Activated naive CD4-positive, alpha-beta T cell treated with anti-CD3 and anti-CD28 coated beads, Interleukin-2, amount 10 ng/mL, durations not matched to agents 7 days and 5 days (primary cell): ENCODE results near the gene DUSP7.
A peak's percentile ranks its signal among the peaks of the same experiment; 100 is the strongest.

Source experiments
- CTCF ChIA-PET: fragments of 350-600 bp; sonication (Branson Sonifier 250); formaldehyde crosslinking; loops from one replicate; lab custom pipeline; 2021; ENCODE audit warnings: antibody characterized with exemption; lab: Charles Lee
- DNase-seq: peaks from one replicate; pipeline ENCODE4 v3.0.0-alpha.2; 2020
- H3K27ac Mint-ChIP-seq: one replicate; pipeline ENCODE4 v1.8.0; 2021; ENCODE audit warnings: mild to moderate bottlenecking, moderate library complexity, mixed read lengths
- H3K27me3 Mint-ChIP-seq: one replicate; pipeline ENCODE4 v1.8.0; 2021; ENCODE audit warnings: mild to moderate bottlenecking, mixed read lengths
- H3K36me3 Mint-ChIP-seq: one replicate; pipeline ENCODE4 v1.8.0; 2021; ENCODE audit warnings: mixed read lengths
- H3K4me1 Mint-ChIP-seq: one replicate; pipeline ENCODE4 v1.8.0; 2021; ENCODE audit warnings: mixed read lengths
- H3K4me3 Mint-ChIP-seq: one replicate; pipeline ENCODE4 v1.8.0; 2021; ENCODE audit warnings: mild to moderate bottlenecking, moderate library complexity, mixed read lengths
- H3K9me3 Mint-ChIP-seq: one replicate; pipeline ENCODE4 v1.8.0; 2021; ENCODE audit warnings: mixed read lengths

Gene DUSP7, protein sequence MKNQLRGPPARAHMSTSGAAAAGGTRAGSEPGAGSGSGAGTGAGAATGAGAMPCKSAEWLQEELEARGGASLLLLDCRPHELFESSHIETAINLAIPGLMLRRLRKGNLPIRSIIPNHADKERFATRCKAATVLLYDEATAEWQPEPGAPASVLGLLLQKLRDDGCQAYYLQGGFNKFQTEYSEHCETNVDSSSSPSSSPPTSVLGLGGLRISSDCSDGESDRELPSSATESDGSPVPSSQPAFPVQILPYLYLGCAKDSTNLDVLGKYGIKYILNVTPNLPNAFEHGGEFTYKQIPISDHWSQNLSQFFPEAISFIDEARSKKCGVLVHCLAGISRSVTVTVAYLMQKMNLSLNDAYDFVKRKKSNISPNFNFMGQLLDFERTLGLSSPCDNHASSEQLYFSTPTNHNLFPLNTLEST

DNA sequence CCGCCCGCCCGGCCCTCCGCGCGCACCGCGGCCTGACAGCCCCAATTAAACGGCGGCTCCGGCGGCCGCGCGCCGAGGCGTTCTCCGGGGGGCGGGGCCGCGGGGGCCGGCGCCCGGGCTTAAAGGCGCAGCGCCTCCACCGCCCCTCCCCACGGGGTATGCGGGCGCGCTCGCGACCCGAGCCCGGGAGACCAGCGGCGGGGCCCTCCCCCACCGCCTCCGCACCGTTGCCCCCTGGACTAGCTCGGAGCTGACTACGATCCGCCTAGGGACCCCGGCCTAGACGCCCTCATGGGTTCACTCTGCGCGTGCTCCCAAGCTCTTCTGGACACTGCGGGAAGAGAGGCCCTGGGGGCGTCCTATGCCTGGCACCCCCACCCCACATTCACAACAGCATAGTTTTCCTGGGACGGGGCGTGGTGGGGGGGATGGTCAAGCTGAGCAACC is at the start of gene DUSP7:
TSS of gene DUSP7 (minus strand) at position 51 of the 447 bp plus-strand sequence. CDS start 205 bp downstream, outside the sequence.
- CTCF ChIA-PET = interaction anchor here (0.6 to 3.2 kb wide), 9 partner anchors 16 to 389 kb away, joined by 3 to 15 read pairs (median 6); no protein-coding TSS in a partner anchor
- Mint-ChIP-seq H3K4me3 (peak within 1 kb of the TSS; percentile 90), H3K36me3 (peaks cover 31% of the 10 kb centered on the region), H3K4me1 (peaks cover 45% of the 10 kb centered on the region), H3K9me3 (no peaks in the 10 kb centered on the region), H3K27ac (peak within 1 kb of the TSS; percentile 95), H3K27me3 (peaks cover 9% of the 10 kb centered on the region)
- peak; percentile 78 for DNase-seq

DNA sequence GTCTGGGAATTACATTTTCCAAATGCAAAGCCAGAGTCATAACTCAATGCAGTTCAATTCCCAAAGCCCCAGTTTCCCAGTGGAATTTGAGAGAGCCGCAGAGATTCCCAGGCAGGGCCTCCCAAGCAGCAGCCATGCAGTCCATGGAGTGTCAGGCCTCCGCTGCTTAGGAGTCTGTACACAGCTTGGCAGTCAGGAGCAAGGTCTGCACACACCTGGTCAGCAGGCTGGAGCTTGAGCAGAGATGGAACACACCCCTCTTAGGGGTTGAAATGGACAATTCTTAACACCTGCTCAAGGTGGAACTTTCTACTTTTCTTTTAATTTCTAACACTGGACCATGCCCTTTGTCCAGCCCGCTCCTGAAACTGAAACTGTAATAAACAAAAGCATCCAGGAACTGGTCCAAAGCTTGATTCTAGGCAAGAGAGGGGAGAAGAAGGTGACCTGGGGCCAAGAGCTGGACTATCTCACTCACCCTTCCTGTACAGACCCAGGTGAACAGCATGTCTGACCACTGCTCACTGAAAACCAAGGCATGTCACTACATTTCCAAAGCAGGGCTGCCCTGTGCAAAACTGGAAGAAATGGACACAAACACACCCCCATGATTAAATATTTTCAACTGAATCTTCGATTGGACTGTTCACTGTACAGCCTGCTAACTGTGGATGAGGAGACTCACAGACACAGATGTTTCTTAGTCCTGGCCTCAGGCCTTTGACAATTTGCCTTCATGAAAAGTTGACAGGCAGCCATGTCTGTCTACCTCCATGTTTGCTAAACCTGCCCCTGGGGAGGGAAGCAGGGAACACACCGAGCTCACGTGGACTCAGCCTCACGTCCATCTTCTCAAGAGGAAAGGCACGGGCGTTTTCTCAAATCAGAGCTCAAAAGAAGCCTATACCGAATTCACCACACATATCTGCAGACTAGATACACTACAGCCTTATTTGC is 48.6 kb upstream of the DUSP7 start:
- Mint-ChIP-seq H3K27me3 (no peaks in the 10 kb centered on the region), H3K4me3 (no peak overlapping the region), H3K9me3 (peaks cover 5% of the 10 kb centered on the region), H3K27ac (no peak overlapping the region), H3K36me3 (peaks cover 31% of the 10 kb centered on the region), H3K4me1 (peaks cover 2% of the 10 kb centered on the region)
- CTCF ChIA-PET = interaction anchor here (0.7 to 1.2 kb wide), 2 partner anchors 18 to 104 kb away, joined by 3 to 4 read pairs; no protein-coding TSS in a partner anchor
- DNase-seq = no peak

DNA sequence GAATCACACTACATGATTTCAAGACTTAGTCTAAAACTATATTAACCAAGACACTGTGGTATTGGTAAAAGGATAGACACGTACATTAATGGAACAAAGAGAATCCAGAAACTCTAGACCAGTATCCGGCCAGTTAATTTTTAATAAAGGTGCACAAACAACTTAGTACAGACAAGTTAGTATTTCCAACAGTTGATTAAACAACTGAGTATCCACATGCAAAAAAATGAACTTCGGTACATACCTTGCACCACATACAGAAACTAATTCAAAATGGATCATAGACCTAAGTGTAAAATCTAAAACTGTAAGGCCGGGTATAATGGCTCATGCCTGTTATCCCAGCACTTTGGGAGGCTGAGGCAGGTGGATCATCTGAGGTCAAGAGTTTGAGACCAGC is 46.6 kb upstream of the DUSP7 start:
- CTCF ChIA-PET = no interaction called here
- Mint-ChIP-seq H3K36me3 (peaks cover 29% of the 10 kb centered on the region), H3K27ac (no peak overlapping the region), H3K27me3 (no peaks in the 10 kb centered on the region), H3K4me3 (no peak overlapping the region), H3K4me1 (no peaks in the 10 kb centered on the region), H3K9me3 (peaks cover 5% of the 10 kb centered on the region)
- DNase-seq = no peak

DNA sequence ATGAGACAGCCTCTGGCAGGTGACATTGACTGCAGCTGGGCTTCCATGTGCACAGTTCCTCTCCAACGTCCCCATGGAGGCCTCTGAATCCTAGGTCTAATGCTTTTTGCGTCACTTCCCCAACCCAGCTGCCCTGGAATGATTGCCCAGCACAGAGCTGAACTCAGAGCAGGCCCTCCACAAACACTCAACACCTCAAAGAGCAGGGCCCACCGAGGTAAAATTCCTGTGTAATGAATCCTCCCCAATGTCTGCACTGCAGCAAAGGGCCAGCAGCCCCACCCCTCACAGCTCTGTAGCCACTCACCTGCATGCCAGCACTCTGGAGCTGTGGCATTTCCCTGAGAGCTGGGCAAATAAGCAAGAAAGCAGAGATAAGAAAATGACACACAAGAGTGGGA is 42.6 kb upstream of the DUSP7 start:
- no peak overlapping the region for H3K27ac Mint-ChIP-seq
- DNase-seq = no peak
- H3K9me3 Mint-ChIP-seq = peaks cover 5% of the 10 kb centered on the region
- H3K27me3 Mint-ChIP-seq = no peaks in the 10 kb centered on the region
- H3K36me3 Mint-ChIP-seq = peaks cover 32% of the 10 kb centered on the region
- no peak overlapping the region for H3K4me3 Mint-ChIP-seq
- H3K4me1 Mint-ChIP-seq = no peaks in the 10 kb centered on the region
- CTCF ChIA-PET = interaction anchor here (1.4 kb wide), 1 partner anchor 24 kb away, joined by 4 read pairs; no protein-coding TSS in a partner anchor

DNA sequence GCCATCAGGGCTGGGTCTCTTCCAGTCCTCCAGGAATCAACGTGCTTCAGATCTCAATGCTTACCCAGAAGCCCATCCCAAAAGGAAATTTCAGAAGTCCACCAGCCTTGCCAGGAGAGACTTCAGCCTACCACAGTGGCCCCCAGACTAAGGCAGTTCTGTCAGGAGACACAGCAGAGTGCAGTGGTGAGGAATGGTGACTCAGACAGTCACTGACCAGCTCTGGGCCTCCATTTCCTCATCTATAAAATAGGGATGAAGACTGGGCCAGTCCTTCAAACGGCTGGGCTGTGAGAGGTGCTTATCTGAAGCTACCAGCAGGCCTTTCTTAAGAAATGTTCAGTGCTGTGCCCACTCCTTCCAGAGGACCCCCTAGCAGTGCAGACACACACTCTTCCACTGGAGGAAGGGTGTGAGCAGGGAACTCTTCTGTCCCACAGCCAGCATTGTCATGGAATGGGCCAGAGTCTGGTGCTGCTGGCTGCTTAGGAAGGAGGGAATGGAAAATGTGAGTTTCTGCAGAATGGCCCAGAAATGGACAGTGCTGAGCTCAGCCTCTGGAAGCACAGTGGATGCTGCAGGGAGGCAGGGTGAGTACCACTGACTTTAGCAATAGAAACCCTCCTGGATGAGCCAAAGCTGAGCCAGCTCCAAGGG is 41.6 kb upstream of the DUSP7 start:
- no peaks in the 10 kb centered on the region for H3K27me3 Mint-ChIP-seq
- no peak for DNase-seq
- CTCF ChIA-PET = interaction anchor here (1.4 kb wide), 1 partner anchor 25 kb away, joined by 7 read pairs; no protein-coding TSS in a partner anchor
- peaks cover 30% of the 10 kb centered on the region for H3K36me3 Mint-ChIP-seq
- no peak overlapping the region for H3K27ac Mint-ChIP-seq
- no peak overlapping the region for H3K4me3 Mint-ChIP-seq
- no peaks in the 10 kb centered on the region for H3K4me1 Mint-ChIP-seq
- peaks cover 5% of the 10 kb centered on the region for H3K9me3 Mint-ChIP-seq

DNA sequence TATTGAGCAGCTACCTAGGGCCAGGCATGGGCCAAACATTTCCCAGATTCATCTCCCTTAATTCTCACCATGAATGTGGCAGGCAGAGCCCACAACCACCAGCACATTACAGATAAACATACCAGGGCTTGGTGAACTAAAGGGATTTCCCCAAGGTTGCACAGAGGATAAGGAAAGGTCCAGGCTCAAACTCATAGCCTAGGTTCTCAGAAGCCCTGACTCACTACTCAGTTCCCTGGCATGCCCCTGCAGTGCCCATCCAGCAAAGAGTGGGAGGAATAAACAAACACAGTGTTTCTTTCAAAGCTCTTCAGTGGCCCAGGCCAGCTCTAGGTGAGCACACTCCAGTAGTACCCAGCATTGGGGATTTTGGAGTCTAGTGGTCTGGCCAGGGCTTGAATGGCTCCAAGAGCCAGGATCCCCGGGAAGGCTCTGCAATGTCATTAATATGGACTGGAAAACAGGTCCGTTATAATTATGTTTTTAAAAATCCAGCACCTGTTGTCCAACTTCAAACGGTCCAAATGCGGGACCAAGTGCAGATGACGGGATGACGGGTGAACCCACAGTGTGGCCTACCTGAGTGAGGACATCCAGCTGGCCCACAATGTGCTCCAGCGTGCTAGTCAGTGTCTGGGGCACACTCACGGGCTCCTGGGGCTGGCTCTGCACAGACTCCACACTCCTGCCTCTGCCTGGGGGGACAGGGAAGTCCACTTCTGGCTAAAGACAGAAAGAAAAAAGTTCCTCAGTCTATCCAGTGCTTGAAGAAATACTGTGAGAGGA is 39.8 kb upstream of the DUSP7 start:
- H3K4me3 Mint-ChIP-seq = no peak overlapping the region
- peaks cover 20% of the 10 kb centered on the region for H3K36me3 Mint-ChIP-seq
- peaks cover under 1% of the 10 kb centered on the region for H3K9me3 Mint-ChIP-seq
- peak overlapping the region; percentile 60 for H3K27ac Mint-ChIP-seq
- no peaks in the 10 kb centered on the region for H3K4me1 Mint-ChIP-seq
- CTCF ChIA-PET = no interaction called here
- no peaks in the 10 kb centered on the region for H3K27me3 Mint-ChIP-seq
- no peak for DNase-seq

DNA sequence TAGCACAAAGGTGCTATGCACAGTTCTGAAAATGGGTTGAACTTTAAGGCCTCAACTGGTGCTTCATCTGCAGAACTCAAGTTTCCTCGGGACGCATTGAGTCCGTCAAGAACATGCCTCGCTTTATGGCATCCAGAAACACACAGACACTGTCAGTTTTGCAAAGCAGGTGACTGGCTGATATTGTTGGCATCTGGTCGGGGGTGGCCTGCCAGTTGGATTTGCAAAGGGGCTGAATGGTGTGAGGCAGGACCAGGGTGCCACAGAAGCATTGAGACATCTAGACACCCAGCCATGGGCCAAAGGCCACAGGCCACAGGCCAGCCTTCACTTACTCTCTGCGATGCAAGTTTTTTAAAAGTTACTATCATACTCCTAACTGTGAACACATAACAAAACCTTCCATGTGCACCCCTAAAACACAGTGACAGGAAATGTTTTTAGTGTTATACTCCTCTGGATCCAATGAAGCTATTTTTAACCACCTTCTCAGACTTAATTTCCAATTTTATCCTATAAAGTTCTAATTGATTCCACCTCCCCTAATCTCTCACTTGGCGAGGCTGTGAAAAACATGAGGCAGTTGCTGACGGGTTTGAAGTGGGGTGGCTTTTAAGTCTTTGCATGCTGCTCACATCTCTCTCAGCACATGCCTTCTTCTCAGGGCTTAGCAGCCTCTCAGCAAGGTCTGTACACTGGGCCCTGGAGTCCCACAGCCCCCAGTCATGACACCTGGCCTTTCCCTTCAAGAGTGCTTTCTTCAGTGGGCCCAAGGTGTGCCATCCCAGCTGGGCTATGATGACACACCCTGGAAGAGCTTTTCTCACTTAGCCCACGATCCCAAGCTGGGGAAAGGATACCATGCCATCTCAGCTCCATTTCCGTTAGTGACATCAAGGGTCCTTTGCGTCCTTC is 38.5 kb upstream of the DUSP7 start:
- CTCF ChIA-PET = no interaction called here
- Mint-ChIP-seq H3K9me3 (no peaks in the 10 kb centered on the region), H3K27me3 (no peaks in the 10 kb centered on the region), H3K27ac (no peak overlapping the region), H3K4me1 (no peaks in the 10 kb centered on the region), H3K4me3 (no peak overlapping the region), H3K36me3 (peaks cover 13% of the 10 kb centered on the region)
- DNase-seq = no peak

DNA sequence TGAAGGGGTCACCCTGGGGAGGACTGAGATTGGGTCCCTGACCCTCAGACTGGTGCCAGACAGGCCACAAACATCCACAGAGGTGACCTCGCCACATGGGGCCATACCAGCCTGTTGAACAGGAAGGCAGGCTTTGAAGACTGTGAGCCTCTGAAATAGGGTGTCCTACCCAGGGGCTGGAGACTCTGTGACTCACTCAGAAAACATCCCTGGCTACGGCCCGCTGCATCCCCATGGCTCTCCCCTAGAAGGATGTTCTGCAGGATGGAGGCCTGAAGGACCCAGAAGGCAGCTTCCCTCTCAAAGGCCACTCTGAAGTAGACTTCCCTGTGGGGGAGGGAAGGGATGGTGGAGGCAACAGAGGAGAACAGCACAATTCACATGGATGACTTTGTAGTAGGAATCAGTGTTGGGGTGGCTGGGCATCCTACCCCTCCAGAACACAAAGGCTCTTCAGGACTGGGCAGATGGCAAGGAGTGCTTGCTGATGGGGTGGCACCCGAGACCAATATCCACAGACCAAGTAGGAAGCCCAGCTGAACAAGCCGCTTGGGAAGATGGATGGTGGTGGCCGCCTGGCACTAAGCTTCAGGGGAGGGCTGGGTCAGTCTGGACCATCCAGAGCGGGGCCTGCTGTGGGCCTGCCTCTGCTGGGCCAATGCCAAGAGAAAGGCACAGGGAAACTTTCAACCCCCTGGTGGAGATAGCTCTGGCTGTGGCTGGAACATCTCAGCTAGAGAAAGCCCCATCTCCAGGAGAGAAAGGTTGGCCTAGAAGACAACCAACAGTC is 37.6 kb upstream of the DUSP7 start:
- DNase-seq = no peak
- Mint-ChIP-seq H3K27ac (no peak overlapping the region), H3K36me3 (peaks cover 9% of the 10 kb centered on the region), H3K4me1 (no peaks in the 10 kb centered on the region), H3K27me3 (no peaks in the 10 kb centered on the region), H3K4me3 (no peak overlapping the region), H3K9me3 (no peaks in the 10 kb centered on the region)
- CTCF ChIA-PET = no interaction called here

DNA sequence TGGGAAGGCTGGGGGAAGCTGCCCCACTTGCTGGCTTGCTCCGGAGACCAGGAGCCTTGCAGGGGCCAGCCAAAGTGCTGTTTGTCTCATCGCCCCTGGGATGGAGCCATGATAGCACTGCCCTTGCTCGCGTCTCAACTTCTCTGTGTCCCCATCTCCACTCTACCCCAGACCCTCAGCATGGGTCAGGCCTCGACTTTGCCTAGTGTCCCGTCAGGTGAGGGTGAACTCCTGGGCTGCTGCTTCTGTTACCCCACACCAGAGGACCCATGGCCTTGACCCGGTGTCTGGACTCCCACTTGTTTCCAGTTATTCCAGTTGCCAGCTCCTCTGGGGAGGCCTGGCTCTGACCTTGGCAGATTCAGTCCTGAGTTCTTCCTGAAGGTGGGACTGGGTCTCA is 36.5 kb upstream of the DUSP7 start:
- Mint-ChIP-seq H3K27ac (no peak overlapping the region), H3K4me1 (peaks cover 1% of the 10 kb centered on the region), H3K9me3 (no peaks in the 10 kb centered on the region), H3K27me3 (no peaks in the 10 kb centered on the region), H3K4me3 (no peak overlapping the region), H3K36me3 (peaks cover 10% of the 10 kb centered on the region)
- CTCF ChIA-PET = no interaction called here
- DNase-seq = no peak

DNA sequence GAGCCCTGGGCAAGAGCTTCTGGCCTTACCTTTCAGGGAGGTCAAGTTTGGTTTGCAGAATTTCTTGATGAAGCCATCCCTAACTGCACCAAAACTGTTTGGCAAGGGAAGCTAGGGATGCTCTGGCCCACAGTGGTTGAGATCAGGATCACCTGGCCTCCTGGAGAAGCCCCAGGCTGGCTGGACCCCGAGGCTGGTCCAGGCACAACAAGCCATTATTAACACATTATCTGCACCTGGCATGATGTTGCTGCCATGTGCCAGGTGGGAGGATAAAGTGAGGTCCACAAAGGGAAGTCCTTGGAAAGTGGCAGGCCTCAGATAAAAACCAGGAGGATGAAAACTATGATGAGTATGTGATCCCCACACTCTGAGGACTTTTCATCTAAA is 35.9 kb upstream of the DUSP7 start:
- DNase-seq = no peak
- H3K4me1 Mint-ChIP-seq = peaks cover 7% of the 10 kb centered on the region
- H3K27ac Mint-ChIP-seq = no peak overlapping the region
- H3K4me3 Mint-ChIP-seq = no peak overlapping the region
- CTCF ChIA-PET = no interaction called here
- peaks cover 12% of the 10 kb centered on the region for H3K36me3 Mint-ChIP-seq
- no peaks in the 10 kb centered on the region for H3K27me3 Mint-ChIP-seq
- H3K9me3 Mint-ChIP-seq = no peaks in the 10 kb centered on the region

DNA sequence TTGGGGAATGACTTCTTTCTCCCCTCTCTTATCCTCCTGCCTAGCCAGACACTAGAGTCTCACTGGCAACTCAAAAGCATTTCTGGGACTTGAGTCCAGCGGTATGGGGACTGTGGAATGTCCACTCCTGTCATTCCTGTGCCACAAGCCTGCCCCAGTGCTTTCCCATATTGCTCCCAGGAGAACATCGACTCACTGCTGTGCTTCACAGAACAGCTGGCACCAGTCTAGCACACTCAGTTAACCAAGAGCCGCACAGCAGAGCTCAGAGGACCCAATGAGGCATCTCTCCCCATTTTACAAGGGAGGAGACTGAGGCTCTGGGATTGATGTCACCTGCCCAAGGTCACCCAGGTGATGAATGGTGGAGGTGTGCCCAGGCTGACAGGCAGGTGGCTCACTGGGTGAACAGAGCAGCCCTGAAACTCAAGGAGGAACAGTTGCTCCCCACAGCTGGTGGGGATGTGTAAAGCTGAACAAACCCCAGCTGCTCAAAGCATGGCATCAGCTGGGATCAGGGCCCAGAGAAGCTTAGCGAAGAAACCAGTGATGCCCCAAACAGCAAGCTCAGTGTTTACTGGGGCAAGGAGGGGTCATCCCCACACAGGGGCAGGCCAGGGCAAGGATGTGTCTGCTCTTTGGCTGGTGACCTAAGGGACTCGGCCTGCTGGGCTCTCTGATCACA is 35.4 kb upstream of the DUSP7 start:
- no peak for DNase-seq
- no peaks in the 10 kb centered on the region for H3K27me3 Mint-ChIP-seq
- H3K27ac Mint-ChIP-seq = no peak overlapping the region
- peaks cover 12% of the 10 kb centered on the region for H3K36me3 Mint-ChIP-seq
- no peaks in the 10 kb centered on the region for H3K9me3 Mint-ChIP-seq
- H3K4me1 Mint-ChIP-seq = peaks cover 13% of the 10 kb centered on the region
- no peak overlapping the region for H3K4me3 Mint-ChIP-seq
- CTCF ChIA-PET = no interaction called here
